Astrocyte (in vitro differentiated cells and primary cell): ENCODE data around the gene CFTR.

Source experiments
- CTCF ChIP-seq: IDR thresholded peaks from 2 replicates; pipeline ENCODE4 v1.5.1; 2011; ENCODE audit warnings: low read depth, mild to moderate bottlenecking, inconsistent platforms, low read length, moderate library complexity; ENCODE audit not compliant: insufficient read depth
- EZH2 ChIP-seq: IDR thresholded peaks from 2 replicates; pipeline ENCODE4 v1.6.1; 2012; ENCODE audit warnings: mild to moderate bottlenecking, low read length, inconsistent platforms; ENCODE audit not compliant: insufficient read depth

GRCh38 chr7:117562759-117563158 is 82.9 kb downstream of the CFTR start:
- TF ChIP-seq CTCF (no peak), EZH2 (no peak)
